Nephron progenitor cell (in vitro differentiated cells): ENCODE results near the gene KLHL35.
A peak's percentile ranks its signal among the peaks of the same experiment; 100 is the strongest.
"Not testable (repeated sequence)": the region's sequence is repeated elsewhere in the genome, so short reads cannot be mapped to it uniquely, and the experiment has no call there.

Source experiments
- DNase-seq: peaks from one replicate; pipeline ENCODE4 v3.0.0; 2021
- H3K27ac Mint-ChIP-seq: 2 replicates; pipeline ENCODE4 v1.8.0; 2021; ENCODE audit warnings: mild to moderate bottlenecking, moderate library complexity, mixed read lengths
- H3K27me3 Mint-ChIP-seq: 2 replicates; pipeline ENCODE4 v1.8.0; 2021; ENCODE audit warnings: mild to moderate bottlenecking, low read depth, mixed read lengths; ENCODE audit not compliant: poor library complexity
- H3K36me3 Mint-ChIP-seq: 2 replicates; pipeline ENCODE4 v1.8.0; 2021; ENCODE audit warnings: low read depth, mixed read lengths
- H3K4me1 Mint-ChIP-seq: 2 replicates; pipeline ENCODE4 v1.8.0; 2021; ENCODE audit warnings: mixed read lengths
- H3K4me3 Mint-ChIP-seq: 2 replicates; pipeline ENCODE4 v1.8.0; 2021; ENCODE audit warnings: mild to moderate bottlenecking, moderate library complexity, mixed read lengths
- H3K9me3 Mint-ChIP-seq: 2 replicates; pipeline ENCODE4 v1.8.0; 2021; ENCODE audit warnings: mild to moderate bottlenecking, moderate library complexity, mixed read lengths
- TF ChIP-seq, protein P1 (sequence below): fragments of 200-600 bp; sonication (generic); IDR thresholded peaks from 2 replicates; pipeline ENCODE4 v1.5.0; 2021; ENCODE audit warnings: antibody characterized with exemption

KLHL35 gene

GRCh38 chr11:75421902-75422247 lies 11.1 kb downstream of the KLHL35 start:
- no peaks in the 10 kb centered on the region for H3K9me3 Mint-ChIP-seq
- no peak overlapping the region for H3K27ac Mint-ChIP-seq
- no peak for DNase-seq
- TF ChIP-seq, protein P1, sequence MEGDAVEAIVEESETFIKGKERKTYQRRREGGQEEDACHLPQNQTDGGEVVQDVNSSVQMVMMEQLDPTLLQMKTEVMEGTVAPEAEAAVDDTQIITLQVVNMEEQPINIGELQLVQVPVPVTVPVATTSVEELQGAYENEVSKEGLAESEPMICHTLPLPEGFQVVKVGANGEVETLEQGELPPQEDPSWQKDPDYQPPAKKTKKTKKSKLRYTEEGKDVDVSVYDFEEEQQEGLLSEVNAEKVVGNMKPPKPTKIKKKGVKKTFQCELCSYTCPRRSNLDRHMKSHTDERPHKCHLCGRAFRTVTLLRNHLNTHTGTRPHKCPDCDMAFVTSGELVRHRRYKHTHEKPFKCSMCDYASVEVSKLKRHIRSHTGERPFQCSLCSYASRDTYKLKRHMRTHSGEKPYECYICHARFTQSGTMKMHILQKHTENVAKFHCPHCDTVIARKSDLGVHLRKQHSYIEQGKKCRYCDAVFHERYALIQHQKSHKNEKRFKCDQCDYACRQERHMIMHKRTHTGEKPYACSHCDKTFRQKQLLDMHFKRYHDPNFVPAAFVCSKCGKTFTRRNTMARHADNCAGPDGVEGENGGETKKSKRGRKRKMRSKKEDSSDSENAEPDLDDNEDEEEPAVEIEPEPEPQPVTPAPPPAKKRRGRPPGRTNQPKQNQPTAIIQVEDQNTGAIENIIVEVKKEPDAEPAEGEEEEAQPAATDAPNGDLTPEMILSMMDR = no peak
- peaks cover 16% of the 10 kb centered on the region for H3K4me1 Mint-ChIP-seq
- H3K27me3 Mint-ChIP-seq = peaks cover 16% of the 10 kb centered on the region
- no peak overlapping the region for H3K4me3 Mint-ChIP-seq
- peaks cover 38% of the 10 kb centered on the region for H3K36me3 Mint-ChIP-seq

GRCh38 chr11:75421035-75421602 lies 11.9 kb downstream of the KLHL35 start:
- TF ChIP-seq, protein P1 = no peak
- H3K27ac Mint-ChIP-seq = no peak overlapping the region
- no peak overlapping the region for H3K4me3 Mint-ChIP-seq
- no peak for DNase-seq
- H3K27me3 Mint-ChIP-seq = peaks cover 9% of the 10 kb centered on the region
- no peaks in the 10 kb centered on the region for H3K9me3 Mint-ChIP-seq
- peaks cover 42% of the 10 kb centered on the region for H3K36me3 Mint-ChIP-seq
- peaks cover 16% of the 10 kb centered on the region for H3K4me1 Mint-ChIP-seq

DNA sequence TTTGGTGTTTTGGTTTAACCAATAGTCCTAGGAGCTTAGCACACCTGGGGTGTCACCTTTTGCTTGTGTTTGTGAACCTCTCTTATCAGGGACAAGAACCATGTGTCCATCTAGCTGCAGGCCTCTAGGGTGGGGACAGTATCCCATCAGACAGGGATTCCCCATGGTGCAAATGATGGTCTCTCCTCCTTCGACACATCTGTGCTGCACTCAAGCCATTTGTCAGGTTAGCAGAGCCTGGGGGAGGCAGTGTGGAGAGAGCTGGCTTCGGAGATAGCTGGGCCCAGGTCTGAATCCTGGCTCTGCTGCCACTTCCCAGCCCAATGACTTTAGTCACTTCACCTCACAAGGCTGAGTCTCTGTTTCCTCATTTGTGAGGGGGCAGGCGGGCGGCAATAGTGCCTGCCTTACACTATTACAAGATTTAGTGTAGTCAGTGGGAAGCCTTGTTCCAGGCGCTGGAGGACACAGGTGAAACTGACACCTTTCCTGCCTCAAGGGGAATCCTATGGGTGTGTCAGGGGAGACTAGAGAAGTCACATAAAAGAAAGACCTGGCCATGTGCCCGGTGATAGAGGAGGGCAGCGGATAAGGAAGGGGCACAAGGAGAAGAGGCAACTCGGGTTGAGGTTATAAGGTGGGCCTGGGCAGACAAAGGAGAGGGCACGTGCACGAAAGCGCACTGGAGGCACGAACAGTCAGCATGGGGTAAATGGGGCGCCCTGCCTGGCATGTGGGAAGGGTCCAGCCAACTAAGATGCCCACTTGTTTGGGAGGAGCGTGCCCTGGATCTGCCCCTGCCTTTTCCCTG lies 12.6 kb downstream of the KLHL35 start:
- H3K4me3 Mint-ChIP-seq = no peak overlapping the region
- no peak for DNase-seq
- TF ChIP-seq, protein P1 = no peak
- peaks cover 6% of the 10 kb centered on the region for H3K27me3 Mint-ChIP-seq
- H3K27ac Mint-ChIP-seq = peak overlapping the region; percentile 24
- H3K9me3 Mint-ChIP-seq = no peaks in the 10 kb centered on the region
- H3K4me1 Mint-ChIP-seq = peaks cover 16% of the 10 kb centered on the region
- H3K36me3 Mint-ChIP-seq = peaks cover 42% of the 10 kb centered on the region

DNA sequence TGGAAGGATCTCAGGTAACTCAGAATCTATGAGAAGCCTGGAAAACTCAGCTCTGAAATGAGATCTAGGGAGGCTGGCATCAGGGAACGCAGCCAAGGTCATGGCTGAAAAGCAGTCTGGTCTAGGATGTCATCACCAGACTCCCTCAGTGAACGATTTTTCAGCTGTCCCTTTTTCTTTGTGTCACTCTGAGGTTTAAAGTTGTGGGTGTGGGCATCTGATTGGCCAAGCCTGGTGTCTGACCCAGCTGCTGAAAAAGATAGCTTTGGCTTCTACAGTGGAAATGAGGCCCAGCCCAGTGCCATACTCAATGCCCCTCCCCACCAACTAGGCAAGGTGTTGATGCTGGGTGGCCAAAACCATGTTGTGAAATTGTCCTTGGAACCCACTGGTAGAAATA lies 19.1 kb downstream of the KLHL35 start:
- Mint-ChIP-seq H3K36me3 (peaks cover 51% of the 10 kb centered on the region), H3K9me3 (peaks cover 4% of the 10 kb centered on the region), H3K27ac (peak overlapping the region; percentile 45), H3K4me1 (peaks cover 5% of the 10 kb centered on the region), H3K27me3 (no peaks in the 10 kb centered on the region), H3K4me3 (no peak overlapping the region)
- DNase-seq = no peak
- TF ChIP-seq, protein P1 = no peak

- H3K4me1 Mint-ChIP-seq, H3K4me3 Mint-ChIP-seq, H3K27ac Mint-ChIP-seq, H3K27me3 Mint-ChIP-seq, DNase-seq, H3K9me3 Mint-ChIP-seq: not testable (repeated sequence)
- H3K36me3 Mint-ChIP-seq = peaks cover 59% of the 10 kb centered on the region
These were observed 19.9 kb downstream of the KLHL35 start for GRCh38 chr11:75413146-75413545.

DNA sequence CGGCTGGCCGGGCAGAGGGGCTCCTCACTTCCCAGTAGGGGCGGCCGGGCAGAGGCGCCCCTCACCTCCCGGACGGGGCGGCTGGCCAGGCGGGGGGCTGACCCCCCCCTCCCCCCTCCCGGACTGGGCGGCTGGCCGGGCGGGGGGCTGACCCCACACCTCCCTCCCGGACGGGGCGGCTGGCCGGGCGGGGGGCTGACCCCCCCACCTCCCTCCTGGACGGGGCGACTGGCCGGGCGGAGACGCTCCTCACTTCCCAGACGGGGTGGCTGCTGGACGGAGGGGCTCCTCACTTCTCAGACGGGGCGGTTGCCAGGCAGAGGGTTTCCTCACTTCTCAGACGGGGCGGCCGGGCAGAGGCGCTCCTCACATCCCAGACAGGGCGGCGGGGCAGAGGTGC lies 23.0 kb downstream of the KLHL35 start:
- Mint-ChIP-seq H3K9me3 (peaks cover 11% of the 10 kb centered on the region), H3K36me3 (peaks cover 79% of the 10 kb centered on the region)
- H3K27me3 Mint-ChIP-seq, H3K4me3 Mint-ChIP-seq, H3K27ac Mint-ChIP-seq, H3K4me1 Mint-ChIP-seq, DNase-seq: not testable (repeated sequence)

GRCh38 chr11:75408957-75409219 lies 24.1 kb downstream of the KLHL35 start:
- peaks cover 82% of the 10 kb centered on the region for H3K36me3 Mint-ChIP-seq
- H3K4me3 Mint-ChIP-seq = no peak overlapping the region
- H3K27me3 Mint-ChIP-seq = peaks cover 3% of the 10 kb centered on the region
- H3K27ac Mint-ChIP-seq = no peak overlapping the region
- DNase-seq = no peak
- H3K4me1 Mint-ChIP-seq = no peaks in the 10 kb centered on the region
- TF ChIP-seq, protein P1 = no peak
- H3K9me3 Mint-ChIP-seq = peaks cover 11% of the 10 kb centered on the region
